ENCODE results near the gene MAP7.
"Not testable (repeated sequence)": the region's sequence is repeated elsewhere in the genome, so short reads cannot be mapped to it uniquely, and the experiment has no call there.

The MAP7 gene

GRCh38 chr6:136330634-136331033, 219.6 kb downstream of the MAP7 start:
- DNase-seq, result no peak

GRCh38 chr6:136326038-136326553, 224.1 kb downstream of the MAP7 start:
- DNase-seq, result no peak

GRCh38 chr6:136324686-136325380, 225.4 kb downstream of the MAP7 start:
- DNase-seq, result peak; percentile 19

GRCh38 chr6:136323431-136324112, 226.7 kb downstream of the MAP7 start:
- peak; percentile 24 for DNase-seq

- no peak for DNase-seq
These were observed 230.5 kb downstream of the MAP7 start for GRCh38 chr6:136319732-136320131.

- DNase-seq, result peak; percentile 19
These were observed 231.5 kb downstream of the MAP7 start for GRCh38 chr6:136318676-136319075.

- no peak for DNase-seq
These were observed 232.3 kb downstream of the MAP7 start for GRCh38 chr6:136317971-136318370.

GRCh38 chr6:136317021-136317694, 233.1 kb downstream of the MAP7 start:
- peak; percentile 62 for DNase-seq

GRCh38 chr6:136315594-136315993, 234.6 kb downstream of the MAP7 start:
- no peak for DNase-seq

GRCh38 chr6:136312975-136313374, 237.2 kb downstream of the MAP7 start:
- no peak for DNase-seq

GRCh38 chr6:136309729-136310311, 240.4 kb downstream of the MAP7 start:
- no peak for DNase-seq

- DNase-seq, result no peak
These were observed 241.1 kb downstream of the MAP7 start for GRCh38 chr6:136309171-136309570.

GRCh38 chr6:136308469-136308868, 241.8 kb downstream of the MAP7 start:
- DNase-seq, result not testable (repeated sequence)

GRCh38 chr6:136307351-136307750, 242.9 kb downstream of the MAP7 start:
- no peak for DNase-seq

- DNase-seq, result no peak
These were observed 243.8 kb downstream of the MAP7 start for GRCh38 chr6:136306466-136306865.

- DNase-seq, result no peak
These were observed 245.8 kb downstream of the MAP7 start for GRCh38 chr6:136304410-136304809.

- no peak for DNase-seq
These were observed 246.7 kb downstream of the MAP7 start for GRCh38 chr6:136303516-136303915.

GRCh38 chr6:136294621-136295020, 255.6 kb downstream of the MAP7 start:
- no peak for DNase-seq

Measured in fibroblast of upper back skin (primary cell).